Subcutaneous abdominal adipose tissue (tissue), 5 donors: Measurements from ENCODE around the gene DGKH.

Source experiments
- H3K27ac ChIP-seq: one replicate; pipeline ENCODE4 v1.7.0; 2013; ENCODE audit warnings: low read depth, mild to moderate bottlenecking, inconsistent platforms, low read length, moderate library complexity
- H3K27me3 ChIP-seq, 5 donors: one replicate each; pipeline ENCODE4 v1.7.0; 2013; ENCODE audit warnings: low read length in 5 of 5, inconsistent platforms in 1 of 5; ENCODE audit not compliant: control insufficient read depth in 5 of 5, insufficient read depth in 4 of 5
- H3K36me3 ChIP-seq, 5 donors: one replicate each; pipeline ENCODE4 v1.7.0; 2013; ENCODE audit warnings: low read length in 5 of 5; ENCODE audit not compliant: control insufficient read depth in 5 of 5, insufficient read depth in 5 of 5
- H3K4me1 ChIP-seq, 5 donors: one replicate each; pipeline ENCODE4 v1.7.0; 2013; ENCODE audit warnings: low read length in 5 of 5, mild to moderate bottlenecking in 3 of 5, moderate library complexity in 1 of 5; ENCODE audit not compliant: control insufficient read depth in 5 of 5, insufficient read depth in 5 of 5
- H3K4me3 ChIP-seq, 5 donors: one replicate each; pipeline ENCODE4 v1.7.0; 2013; ENCODE audit warnings: low read length in 5 of 5, low read depth in 1 of 5
- H3K9ac ChIP-seq, 5 donors: one replicate each; pipeline ENCODE4 v1.7.0; 2013; ENCODE audit warnings: low read length in 5 of 5, mild to moderate bottlenecking in 4 of 5, moderate library complexity in 3 of 5
- H3K9me3 ChIP-seq, 5 donors: one replicate each; pipeline ENCODE4 v1.7.0; 2013; ENCODE audit warnings: low read length in 5 of 5; ENCODE audit not compliant: control insufficient read depth in 5 of 5
- donor health status: healthy.
- donor health status: healthy.
- donor health status: healthy.
- donor health status: healthy.
- donor health status: healthy.

The DGKH gene

GRCh38 chr13:42170029-42170428, 121.6 kb downstream of the DGKH start:
- Histone ChIP-seq H3K9me3 (no peaks in the 10 kb centered on the region), H3K36me3 (peaks cover 8 to 17% (median 12%) of the 10 kb centered on the region in 5 donors), H3K9ac (no peak overlapping the region), H3K27ac (no peak overlapping the region), H3K4me3 (no peak overlapping the region), H3K4me1 (no peaks in the 10 kb centered on the region), H3K27me3 (no peaks in the 10 kb centered on the region)

GRCh38 chr13:42173789-42174343, 125.4 kb downstream of the DGKH start:
- Histone ChIP-seq H3K36me3 (peaks cover 5 to 18% (median 7%) of the 10 kb centered on the region in 5 donors), H3K27me3 (no peaks in the 10 kb centered on the region), H3K4me1 (peaks cover 0 to 3% (median 0%) of the 10 kb centered on the region in 5 donors), H3K9me3 (no peaks in the 10 kb centered on the region), H3K4me3 (no peak overlapping the region), H3K27ac (no peak overlapping the region), H3K9ac (no peak overlapping the region)

- Histone ChIP-seq H3K9ac (no peak overlapping the region), H3K4me3 (no peak overlapping the region), H3K27ac (no peak overlapping the region), H3K9me3 (no peaks in the 10 kb centered on the region), H3K36me3 (peaks cover 0 to 14% (median 7%) of the 10 kb centered on the region in 5 donors), H3K27me3 (no peaks in the 10 kb centered on the region), H3K4me1 (peaks cover 0 to 5% (median 0%) of the 10 kb centered on the region in 5 donors)
Measured at GRCh38 chr13:42174344-42175162, 126.1 kb downstream of the DGKH start.

- H3K27ac ChIP-seq, result no peak overlapping the region
- no peaks in the 10 kb centered on the region for H3K27me3 ChIP-seq
- H3K4me1 ChIP-seq, result peaks cover 0 to 5% (median 0%) of the 10 kb centered on the region in 5 donors
- no peak overlapping the region for H3K4me3 ChIP-seq
- H3K9me3 ChIP-seq, result no peaks in the 10 kb centered on the region
- peaks cover 0 to 13% (median 7%) of the 10 kb centered on the region in 5 donors for H3K36me3 ChIP-seq
- H3K9ac ChIP-seq, result no peak overlapping the region
Measured at GRCh38 chr13:42176294-42176693, 127.8 kb downstream of the DGKH start.

GRCh38 chr13:42177189-42177588, 128.7 kb downstream of the DGKH start:
- peaks cover 0 to 5% (median 0%) of the 10 kb centered on the region in 5 donors for H3K4me1 ChIP-seq
- H3K27ac ChIP-seq, result no peak overlapping the region
- peaks cover 0 to 16% (median 8%) of the 10 kb centered on the region in 5 donors for H3K36me3 ChIP-seq
- no peak overlapping the region for H3K9ac ChIP-seq
- no peaks in the 10 kb centered on the region for H3K27me3 ChIP-seq
- no peaks in the 10 kb centered on the region for H3K9me3 ChIP-seq
- H3K4me3 ChIP-seq, result no peak overlapping the region

GRCh38 chr13:42181381-42181953, 133.0 kb downstream of the DGKH start:
- H3K9ac ChIP-seq, result no peak overlapping the region
- peaks cover 0 to 8% (median 5%) of the 10 kb centered on the region in 5 donors for H3K36me3 ChIP-seq
- no peaks in the 10 kb centered on the region for H3K27me3 ChIP-seq
- no peak overlapping the region for H3K27ac ChIP-seq
- no peaks in the 10 kb centered on the region for H3K9me3 ChIP-seq
- H3K4me1 ChIP-seq, result peaks cover 0 to 5% (median 0%) of the 10 kb centered on the region in 5 donors
- H3K4me3 ChIP-seq, result no peak overlapping the region

- H3K4me3 ChIP-seq, result no peak overlapping the region
- no peaks in the 10 kb centered on the region for H3K27me3 ChIP-seq
- no peak overlapping the region for H3K9ac ChIP-seq
- H3K9me3 ChIP-seq, result no peaks in the 10 kb centered on the region
- peaks cover 0 to 24% (median 9%) of the 10 kb centered on the region in 5 donors for H3K36me3 ChIP-seq
- H3K4me1 ChIP-seq, result no peaks in the 10 kb centered on the region
- H3K27ac ChIP-seq, result no peak overlapping the region
Measured at GRCh38 chr13:42189061-42189460, 140.6 kb downstream of the DGKH start.

- Histone ChIP-seq H3K4me3 (no peak overlapping the region), H3K4me1 (no peaks in the 10 kb centered on the region), H3K36me3 (peaks cover 0 to 33% (median 17%) of the 10 kb centered on the region in 5 donors), H3K27me3 (no peaks in the 10 kb centered on the region), H3K9ac (no peak overlapping the region), H3K9me3 (no peaks in the 10 kb centered on the region), H3K27ac (no peak overlapping the region)
Measured at GRCh38 chr13:42190529-42190928, 142.1 kb downstream of the DGKH start.

- Histone ChIP-seq H3K36me3 (peaks cover 7 to 32% (median 17%) of the 10 kb centered on the region in 5 donors), H3K4me1 (no peaks in the 10 kb centered on the region), H3K4me3 (no peak overlapping the region), H3K9ac (no peak overlapping the region), H3K27ac (no peak overlapping the region), H3K27me3 (no peaks in the 10 kb centered on the region), H3K9me3 (no peaks in the 10 kb centered on the region)
Measured at GRCh38 chr13:42211704-42212464, 163.4 kb downstream of the DGKH start.
